Frontal cortex (tissue), 4 donors: Measurements from ENCODE around the gene ATAD1. TPM values are rescaled to one million over a fixed set of nuclear protein-coding genes. Genes with fewer than 3 reads are reported as not detected.
"Not testable (repeated sequence)": the region's sequence is repeated elsewhere in the genome, so short reads cannot be mapped to it uniquely, and the experiment has no call there.

Source experiments
- DNase-seq, 2 donors: peaks; one replicate each; pipeline ENCODE4 v3.0.0; 2012; ENCODE audit warnings: low spot score in 2 of 2
- FAIRE-seq: peaks from 2 replicates; lab custom pipeline; 2012; peaks lifted over from hg19 to GRCh38; lab: Jason Lieb, UNC
- total RNA-seq: library from RNA; depleted of rRNA; stranded (reverse); fragments of >200 nt; gene quantifications from one replicate; pipeline ENCODE4 v1.2.3, GENCODE V29; 2014
- donor health status: control.
- donor health status: control.
- donor health status: control.

Gene ATAD1
- total RNA-seq, 1 donor from 2014 or later = 85.6 TPM

- DNase-seq (no peak), FAIRE-seq (no peak)
Measured at GRCh38 chr10:87816163-87816897, 1.7 kb downstream of the ATAD1 start.

GRCh38 chr10:87804939-87805569, 13.0 kb downstream of the ATAD1 start:
- DNase-seq = no peak
- FAIRE-seq = no peak

- FAIRE-seq (no peak), DNase-seq (no peak)
Measured at GRCh38 chr10:87803831-87804230, 14.2 kb downstream of the ATAD1 start.

GRCh38 chr10:87803328-87803727, 14.7 kb downstream of the ATAD1 start:
- DNase-seq (no peak), FAIRE-seq (no peak)

GRCh38 chr10:87801813-87802435, 16.1 kb downstream of the ATAD1 start:
- not testable (repeated sequence) for DNase-seq

GRCh38 chr10:87799860-87800259, 18.2 kb downstream of the ATAD1 start:
- DNase-seq = no peak
- FAIRE-seq = peak; percentile 48

More at GRCh38 chr10:87801813-87802435, 16.1 kb downstream of the ATAD1 start:
- FAIRE-seq = not testable (repeated sequence)

- DNase-seq (no peak), FAIRE-seq (no peak)
Measured at GRCh38 chr10:87798082-87798481, 19.9 kb downstream of the ATAD1 start.

- DNase-seq (no peak), FAIRE-seq (no peak)
Measured at GRCh38 chr10:87794285-87794684, 23.7 kb downstream of the ATAD1 start.

GRCh38 chr10:87790185-87790584, 27.8 kb downstream of the ATAD1 start:
- FAIRE-seq (no peak), DNase-seq (no peak)

GRCh38 chr10:87786421-87786820, 31.6 kb downstream of the ATAD1 start:
- FAIRE-seq (no peak), DNase-seq (no peak)

- no peak for DNase-seq
- no peak for FAIRE-seq
Measured at GRCh38 chr10:87782721-87783120, 35.3 kb downstream of the ATAD1 start.

- DNase-seq = no peak
- FAIRE-seq = no peak
Measured at GRCh38 chr10:87781545-87781944, 36.5 kb downstream of the ATAD1 start.

GRCh38 chr10:87776328-87776727, 41.7 kb downstream of the ATAD1 start:
- FAIRE-seq (no peak), DNase-seq (no peak)

GRCh38 chr10:87775766-87776165, 42.3 kb downstream of the ATAD1 start:
- FAIRE-seq = no peak

GRCh38 chr10:87771871-87772500, 46.0 kb downstream of the ATAD1 start:
- FAIRE-seq (peak; percentile 96), DNase-seq (peak in 1 of 2 donors; percentile 11)

More at GRCh38 chr10:87775766-87776165, 42.3 kb downstream of the ATAD1 start:
- no peak for DNase-seq

GRCh38 chr10:87767253-87767652, 50.8 kb downstream of the ATAD1 start:
- DNase-seq (no peak), FAIRE-seq (no peak)

GRCh38 chr10:87765666-87766376, 52.2 kb downstream of the ATAD1 start:
- FAIRE-seq = no peak
- no peak for DNase-seq

- FAIRE-seq (no peak), DNase-seq (no peak)
Measured at GRCh38 chr10:87764072-87764934, 53.7 kb downstream of the ATAD1 start.
